Subcutaneous adipose tissue (tissue), 4 donors: ENCODE results near the gene RPS27L. TPM values are rescaled to one million over a fixed set of nuclear protein-coding genes. Genes with fewer than 3 reads are reported as not detected.

Source experiments
- CTCF ChIP-seq: fragments of 450-650 bp; IDR thresholded peaks from one replicate; pipeline ENCODE4 v1.5.1; 2016; ENCODE audit warnings: low read depth, mild to moderate bottlenecking, control low read depth, antibody characterized with exemption, moderate library complexity
- total RNA-seq, 4 donors: library from RNA; depleted of rRNA; stranded (reverse); fragments of >200 nt; gene quantifications; one replicate each; pipeline ENCODE4 v1.1.0, GENCODE V29; 2016

RPS27L gene
- 100 to 1,000 TPM in 2 of 4 donors, 10 to 100 TPM in 2; 46.2 to 172 (median 99.7) TPM for total RNA-seq

- no peak for TF ChIP-seq CTCF
Observed at GRCh38 chr15:63157118-63157843, at the start of gene RPS27L. Gene RPS27L, minus strand, starts transcription at chr15:63157477. Its CDS starts 72 bp downstream, at chr15:63157405.

- TF ChIP-seq CTCF, result no peak
Observed at GRCh38 chr15:63206079-63206478, 48.8 kb upstream of the RPS27L start.

- no peak for TF ChIP-seq CTCF
Observed at GRCh38 chr15:63203451-63204090, 46.3 kb upstream of the RPS27L start.

- TF ChIP-seq CTCF, result no peak
Observed at GRCh38 chr15:63202861-63203260, 45.6 kb upstream of the RPS27L start.

- TF ChIP-seq CTCF, result no peak
Observed at GRCh38 chr15:63200464-63201249, 43.4 kb upstream of the RPS27L start.

GRCh38 chr15:63198371-63199250 lies 41.3 kb upstream of the RPS27L start:
- TF ChIP-seq CTCF, result no peak
